A549 (cell line): ENCODE results near the gene TATDN3.

Experiments
- POLR2A ChIP-seq: IDR thresholded peaks from 2 replicates; pipeline ENCODE4 v1.6.1; 2012; ENCODE audit warnings: mild to moderate bottlenecking, low read length
- TF ChIP-seq, protein P1 (sequence below): IDR thresholded peaks from 2 replicates; pipeline ENCODE4 v1.6.1; 2012

- TF ChIP-seq, protein P1, sequence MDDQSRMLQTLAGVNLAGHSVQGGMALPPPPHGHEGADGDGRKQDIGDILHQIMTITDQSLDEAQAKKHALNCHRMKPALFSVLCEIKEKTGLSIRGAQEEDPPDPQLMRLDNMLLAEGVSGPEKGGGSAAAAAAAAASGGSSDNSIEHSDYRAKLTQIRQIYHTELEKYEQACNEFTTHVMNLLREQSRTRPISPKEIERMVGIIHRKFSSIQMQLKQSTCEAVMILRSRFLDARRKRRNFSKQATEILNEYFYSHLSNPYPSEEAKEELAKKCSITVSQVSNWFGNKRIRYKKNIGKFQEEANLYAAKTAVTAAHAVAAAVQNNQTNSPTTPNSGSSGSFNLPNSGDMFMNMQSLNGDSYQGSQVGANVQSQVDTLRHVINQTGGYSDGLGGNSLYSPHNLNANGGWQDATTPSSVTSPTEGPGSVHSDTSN: no peak
- TF ChIP-seq POLR2A: no peak
Measured at GRCh38 chr1:212743901-212744475, 47.7 kb upstream of the TATDN3 start.
